Amygdala (tissue), 56 donors: ENCODE measurements around the gene NRF1.

Source experiments
- DNase-seq, 56 donors: peaks; one replicate each; lab custom pipeline; 2025; lab: John Stamatoyannopoulos, UW

Gene NRF1

GRCh38 chr7:129765352-129765751, 153.8 kb downstream of the NRF1 start:
- no peak for DNase-seq

- DNase-seq = no peak
Measured at GRCh38 chr7:129767120-129768015, 155.8 kb downstream of the NRF1 start.

GRCh38 chr7:129768614-129769399, 157.3 kb downstream of the NRF1 start:
- no peak for DNase-seq

GRCh38 chr7:129769400-129769774, 157.9 kb downstream of the NRF1 start:
- DNase-seq = no peak

GRCh38 chr7:129769866-129770808, 158.6 kb downstream of the NRF1 start:
- DNase-seq = no peak

DNA sequence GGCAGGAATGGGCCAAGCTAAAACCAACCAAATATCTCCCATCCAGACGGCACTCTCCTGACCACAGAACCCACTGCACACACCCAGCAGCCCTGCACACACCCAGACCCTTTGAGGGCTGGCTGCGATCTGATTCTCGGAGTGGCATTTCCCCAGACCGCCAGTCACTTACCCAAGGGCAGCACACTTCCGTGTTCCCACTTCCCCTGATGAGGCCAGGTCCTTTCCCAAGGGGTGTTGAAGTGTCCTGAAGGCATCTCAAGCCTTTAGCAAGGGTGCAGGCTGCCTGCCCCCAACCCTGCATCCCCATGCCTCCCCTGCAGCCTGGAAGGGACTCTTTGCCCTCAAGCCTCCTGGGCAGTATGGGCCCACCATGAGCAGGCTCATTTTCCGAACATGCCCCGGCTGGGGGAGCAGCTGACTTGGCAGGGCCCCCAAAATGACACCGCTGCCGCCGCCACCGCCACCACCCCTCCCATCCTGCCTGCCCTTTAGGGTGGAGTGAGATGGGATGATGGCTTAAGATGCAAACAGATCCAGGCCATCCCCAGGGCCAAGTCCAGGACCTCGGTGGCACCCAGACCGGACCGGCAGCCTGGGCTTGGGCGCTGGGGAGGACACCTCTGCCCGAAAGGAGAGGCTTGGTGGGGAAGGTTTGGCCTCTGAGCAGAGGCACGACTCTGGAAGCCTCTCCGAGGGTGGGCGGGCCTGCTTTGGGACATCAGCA, 159.8 kb downstream of the NRF1 start:
- DNase-seq = no peak

GRCh38 chr7:129771928-129772479, 160.5 kb downstream of the NRF1 start:
- no peak for DNase-seq

DNA sequence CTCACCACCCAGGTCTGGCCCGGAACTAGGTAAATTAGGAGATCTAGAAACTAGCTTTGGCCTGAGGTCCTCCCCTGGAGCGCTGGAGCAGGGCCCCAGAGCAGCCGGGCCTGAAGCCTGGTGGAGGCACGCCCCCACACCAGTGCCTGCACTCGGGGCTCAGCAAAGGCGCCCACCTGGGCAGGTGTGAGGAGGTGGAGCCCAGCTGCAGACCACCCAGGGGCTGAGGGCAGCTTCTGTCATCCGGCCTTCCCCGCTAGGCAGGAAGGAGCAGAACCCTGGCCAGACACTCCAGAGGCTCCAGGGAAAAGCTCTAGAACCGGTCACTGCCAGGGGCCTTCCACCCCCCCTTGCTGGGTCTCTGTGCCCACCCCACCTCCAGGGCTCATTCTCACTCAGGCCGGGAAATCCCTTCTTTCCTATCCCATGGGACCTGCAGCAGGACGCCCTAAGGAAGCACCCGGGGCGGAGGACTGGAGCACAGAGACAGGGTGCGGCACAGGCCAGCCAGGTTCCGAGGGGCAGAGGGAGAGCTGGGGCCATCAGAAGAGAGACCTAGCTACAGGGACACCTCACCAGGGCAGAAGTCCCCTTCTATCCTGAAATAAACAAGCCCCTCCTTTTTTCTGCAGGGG, 161.2 kb downstream of the NRF1 start:
- no peak for DNase-seq

- no peak for DNase-seq
Measured at GRCh38 chr7:129773328-129773731, 161.8 kb downstream of the NRF1 start.

- no peak for DNase-seq
Measured at GRCh38 chr7:129773871-129774270, 162.4 kb downstream of the NRF1 start.

- no peak for DNase-seq
Measured at GRCh38 chr7:129774359-129774758, 162.8 kb downstream of the NRF1 start.

GRCh38 chr7:129774871-129775694, 163.6 kb downstream of the NRF1 start:
- no peak for DNase-seq

- no peak for DNase-seq
Measured at GRCh38 chr7:129775695-129776361, 164.3 kb downstream of the NRF1 start.

DNA sequence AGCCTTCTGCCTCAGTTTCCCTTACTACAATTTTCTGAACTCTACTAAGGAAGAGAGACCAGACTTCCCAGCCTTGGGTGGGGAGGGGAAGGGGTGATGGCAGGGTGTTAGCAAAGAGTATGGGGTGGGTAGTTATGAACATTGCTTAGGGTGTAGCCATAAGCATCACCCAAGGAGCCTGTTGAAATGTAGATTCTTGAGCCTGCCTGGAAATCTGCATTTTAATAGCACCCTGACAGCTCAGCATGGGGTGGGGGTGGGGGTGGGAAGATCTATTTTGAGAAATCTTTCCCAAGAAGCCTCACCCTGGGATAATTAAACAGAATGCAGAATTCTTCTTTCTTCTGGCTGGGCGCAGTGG, 164.8 kb downstream of the NRF1 start:
- DNase-seq = no peak

DNA sequence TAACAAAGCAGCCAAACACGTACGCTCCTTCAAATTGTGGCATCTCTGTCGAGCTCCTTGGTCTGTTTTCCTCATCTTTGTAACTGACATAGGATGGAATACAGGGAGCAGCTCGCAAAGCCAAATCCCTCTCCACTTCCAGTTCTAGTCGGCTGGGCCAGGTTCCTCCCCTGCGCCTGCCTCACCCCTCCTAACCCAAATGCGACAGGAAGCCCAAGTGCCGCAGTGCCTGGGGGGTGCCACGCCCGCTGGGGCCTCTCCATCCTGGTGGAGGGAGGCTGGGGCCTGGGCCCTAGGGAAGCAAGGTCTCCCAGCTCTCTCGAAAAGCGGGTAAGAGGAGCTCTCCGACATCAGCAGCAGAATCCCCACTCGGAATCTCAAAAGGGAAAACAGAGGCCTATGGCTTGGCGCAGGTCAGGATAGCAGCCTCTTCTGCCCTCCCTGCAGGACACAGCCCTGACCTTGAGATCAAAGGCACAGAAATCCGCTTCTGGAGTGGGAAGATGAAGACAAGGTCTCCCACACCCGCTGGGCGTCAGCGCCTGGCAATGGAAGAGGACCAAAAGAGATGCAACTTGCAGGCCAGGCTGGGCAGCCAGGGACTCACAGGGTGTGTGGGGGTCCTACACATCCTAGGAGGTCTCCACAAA, 165.8 kb downstream of the NRF1 start:
- DNase-seq = no peak

GRCh38 chr7:129777993-129778769, 166.7 kb downstream of the NRF1 start:
- DNase-seq = no peak
